Immature natural killer cell (primary cell): Measurements from ENCODE around the gene ZNF148. TPM values are rescaled to one million over a fixed set of nuclear protein-coding genes. Genes with fewer than 3 reads are reported as not detected.

Experiments
- DNase-seq, 3 donors: peaks; one replicate each; pipeline ENCODE4 v3.0.0; 2022; ENCODE audit warnings: mixed read lengths in 1 of 3
- H3K27ac Mint-ChIP-seq, 6 donors: one replicate each; pipeline ENCODE4 v1.8.0; 2020; ENCODE audit warnings: mixed read lengths in 6 of 6, mild to moderate bottlenecking in 5 of 6, inconsistent platforms in 4 of 6, moderate library complexity in 3 of 6
- H3K27me3 Mint-ChIP-seq, 3 donors: one replicate each; pipeline ENCODE4 v1.8.0; 2020 to 2021; ENCODE audit warnings: low read depth in 3 of 3, mild to moderate bottlenecking in 3 of 3, mixed read lengths in 3 of 3, moderate library complexity in 3 of 3, inconsistent platforms in 1 of 3
- H3K36me3 Mint-ChIP-seq, 3 donors: one replicate each; pipeline ENCODE4 v1.8.0; 2020; ENCODE audit warnings: mixed read lengths in 3 of 3, inconsistent platforms in 2 of 3, mild to moderate bottlenecking in 2 of 3
- H3K4me1 Mint-ChIP-seq, 2 donors: one replicate each; pipeline ENCODE4 v1.8.0; 2020; ENCODE audit warnings: inconsistent platforms in 2 of 2, mild to moderate bottlenecking in 2 of 2, mixed read lengths in 2 of 2, moderate library complexity in 1 of 2
- H3K4me3 Mint-ChIP-seq, 5 donors: one replicate each; pipeline ENCODE4 v1.8.0; 2020; ENCODE audit warnings: mild to moderate bottlenecking in 5 of 5, mixed read lengths in 5 of 5, inconsistent platforms in 3 of 5, moderate library complexity in 3 of 5
- H3K9me3 Mint-ChIP-seq, 6 donors: one replicate each; pipeline ENCODE4 v1.8.0; 2020; ENCODE audit warnings: mild to moderate bottlenecking in 6 of 6, mixed read lengths in 6 of 6, inconsistent platforms in 4 of 6, moderate library complexity in 3 of 6
- polyA plus RNA-seq, 3 donors: library from polyadenylated mRNA; unstranded; fragments of 300-500 nt; fragmentation: Illumina TruSeq; gene quantifications; one replicate each; pipeline ENCODE4 v1.2.3, GENCODE V29; 2021

The ZNF148 gene
- polyA plus RNA-seq, 3 donors from 2014 or later: 53.6 to 81.9 (median 74.3) TPM

DNA sequence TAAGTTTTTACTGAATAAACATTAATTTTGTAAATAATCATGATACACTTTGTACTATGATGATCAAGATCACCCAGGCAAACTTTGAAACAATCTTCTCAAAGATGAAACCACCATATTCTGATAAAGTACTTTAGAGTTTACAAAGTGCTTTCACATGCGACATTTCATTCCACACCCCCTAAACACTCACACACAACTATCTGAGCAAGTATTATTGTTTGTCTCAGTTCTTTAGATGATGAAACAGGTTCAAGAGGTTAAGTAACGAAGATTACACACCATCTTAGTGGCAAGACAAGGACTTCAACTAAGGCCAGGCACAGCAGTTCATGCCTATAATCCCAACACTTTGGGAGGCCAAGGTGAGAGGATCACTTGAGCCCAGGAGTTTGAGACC is 37.6 kb downstream of the ZNF148 start:
- H3K27ac Mint-ChIP-seq: peak overlapping the region in 2 of 6 donors; percentile 37 to 60
- H3K4me3 Mint-ChIP-seq: peak overlapping the region in 2 of 5 donors; percentile 2 to 13
- peaks cover 65 to 92% of the 10 kb centered on the region in 2 donors for H3K4me1 Mint-ChIP-seq
- DNase-seq: no peak
- peaks cover 4 to 5% (median 4%) of the 10 kb centered on the region in 3 donors for H3K36me3 Mint-ChIP-seq
- peaks cover 0 to 5% (median 0%) of the 10 kb centered on the region in 3 donors for H3K27me3 Mint-ChIP-seq
- peaks cover 0 to 5% (median 0%) of the 10 kb centered on the region in 6 donors for H3K9me3 Mint-ChIP-seq

DNA sequence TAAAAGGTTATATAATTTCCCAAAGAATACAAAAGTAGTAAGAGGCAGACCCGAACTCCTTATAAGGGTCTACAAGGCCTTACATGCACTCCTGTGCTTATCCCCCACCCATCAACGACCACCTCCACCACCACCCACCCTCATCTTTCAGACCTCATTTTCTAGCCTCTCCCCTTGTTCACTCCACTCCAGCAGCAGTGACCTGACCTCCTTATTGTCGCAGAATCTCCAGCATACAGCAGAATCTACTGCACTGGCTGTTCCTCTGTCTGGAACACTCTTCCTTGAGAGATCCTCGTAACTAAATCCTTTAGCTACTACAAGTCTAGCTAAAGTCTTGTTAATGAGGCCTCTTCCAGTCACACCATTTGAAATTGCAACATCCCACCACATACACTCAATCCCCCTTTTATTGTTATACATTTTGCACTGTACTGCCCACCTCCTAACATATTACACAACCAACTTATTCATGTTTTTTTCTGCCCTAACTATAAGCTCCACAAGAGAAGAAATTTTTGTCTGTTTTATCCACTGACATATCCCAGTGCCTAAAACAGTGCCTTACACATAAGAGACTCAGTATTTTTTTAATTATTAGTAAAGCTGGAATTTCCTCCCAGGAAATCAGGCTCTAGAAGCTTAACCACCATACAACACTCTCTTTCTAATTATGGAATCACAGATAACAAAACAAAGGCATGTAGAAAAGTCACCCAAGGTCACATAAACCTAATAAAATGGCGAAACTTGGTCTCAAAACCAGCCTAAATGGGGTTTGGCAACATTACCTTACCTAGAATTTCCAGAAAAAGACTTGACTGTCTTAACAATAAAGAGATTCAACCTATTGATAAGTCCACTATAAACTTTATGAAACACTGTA is 40.2 kb downstream of the ZNF148 start:
- Mint-ChIP-seq H3K4me3 (no peak overlapping the region), H3K4me1 (peaks cover 54 to 86% of the 10 kb centered on the region in 2 donors)

GRCh38 chr3:125332504-125332903 is 42.6 kb downstream of the ZNF148 start:
- H3K27me3 Mint-ChIP-seq: peaks cover 0 to 2% (median 0%) of the 10 kb centered on the region in 3 donors
- no peak overlapping the region for H3K4me3 Mint-ChIP-seq
- DNase-seq: no peak
- H3K9me3 Mint-ChIP-seq: peaks cover 0 to 5% (median 0%) of the 10 kb centered on the region in 6 donors
- H3K36me3 Mint-ChIP-seq: peaks cover 4 to 11% (median 5%) of the 10 kb centered on the region in 3 donors
- H3K27ac Mint-ChIP-seq: peak overlapping the region in 1 of 6 donors; percentile 34
- H3K4me1 Mint-ChIP-seq: peaks cover 42 to 64% of the 10 kb centered on the region in 2 donors

More for the DNA sequence above, 40.2 kb downstream of the ZNF148 start:
- DNase-seq: no peak
- Mint-ChIP-seq H3K36me3 (peaks cover 4 to 5% (median 5%) of the 10 kb centered on the region in 3 donors), H3K27ac (peak overlapping the region in 2 of 6 donors; percentile 4 to 38), H3K27me3 (peaks cover 0 to 4% (median 0%) of the 10 kb centered on the region in 3 donors), H3K9me3 (peaks cover 0 to 5% (median 0%) of the 10 kb centered on the region in 6 donors)

DNA sequence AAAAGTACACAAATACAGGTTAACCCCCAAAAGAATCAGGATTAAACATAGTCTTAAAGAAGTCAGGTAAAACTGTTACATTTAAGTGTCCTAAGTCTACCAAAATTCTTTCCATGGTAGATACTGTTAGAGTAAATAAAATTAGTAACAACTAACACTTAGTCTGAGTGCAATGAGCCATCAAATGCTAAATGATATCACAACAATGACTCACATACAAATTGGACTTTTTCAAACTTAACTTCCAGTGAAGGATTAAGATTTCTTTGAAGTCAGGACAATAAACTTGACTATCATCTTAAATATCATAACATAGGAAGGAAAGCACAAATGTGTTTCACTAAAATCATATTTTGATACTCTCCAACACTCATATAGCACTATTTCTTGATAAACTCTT is 43.9 kb downstream of the ZNF148 start:
- peak overlapping the region in 3 of 6 donors; percentile 1 to 40 (median 2) for H3K27ac Mint-ChIP-seq
- H3K27me3 Mint-ChIP-seq: peaks cover 0 to 2% (median 0%) of the 10 kb centered on the region in 3 donors
- H3K4me1 Mint-ChIP-seq: peaks cover 30 to 59% of the 10 kb centered on the region in 2 donors
- peaks cover 0 to 5% (median 0%) of the 10 kb centered on the region in 6 donors for H3K9me3 Mint-ChIP-seq
- peaks cover 4 to 11% (median 6%) of the 10 kb centered on the region in 3 donors for H3K36me3 Mint-ChIP-seq
- DNase-seq: no peak
- no peak overlapping the region for H3K4me3 Mint-ChIP-seq

- peaks cover 2 to 9% (median 4%) of the 10 kb centered on the region in 6 donors for H3K9me3 Mint-ChIP-seq
- H3K36me3 Mint-ChIP-seq: peaks cover 19 to 22% (median 22%) of the 10 kb centered on the region in 3 donors
- H3K4me1 Mint-ChIP-seq: peaks cover 9 to 32% of the 10 kb centered on the region in 2 donors
- DNase-seq: no peak
- H3K27me3 Mint-ChIP-seq: peaks cover 0 to 2% (median 0%) of the 10 kb centered on the region in 3 donors
- no peak overlapping the region for H3K27ac Mint-ChIP-seq
- no peak overlapping the region for H3K4me3 Mint-ChIP-seq
Observed at GRCh38 chr3:125326957-125327356, 48.2 kb downstream of the ZNF148 start.

DNA sequence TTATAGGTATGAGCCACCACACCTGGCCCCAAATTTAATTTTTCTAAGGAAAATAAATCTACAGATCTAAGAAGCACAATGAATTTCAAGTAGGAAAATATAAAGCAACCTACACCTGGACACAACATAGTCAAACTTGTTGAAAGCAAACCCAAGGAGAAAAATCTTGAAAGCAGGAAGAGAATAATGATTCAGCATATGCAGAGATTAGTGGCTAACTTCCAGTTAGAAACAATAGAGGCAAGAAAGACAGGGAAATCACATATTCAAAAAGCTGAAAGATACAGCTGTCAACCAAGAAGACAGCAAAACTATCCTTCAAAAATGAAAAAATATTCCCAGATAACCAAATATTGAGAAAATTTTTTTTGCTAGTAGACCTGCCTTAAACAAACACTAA is 49.4 kb downstream of the ZNF148 start:
- peak overlapping the region in 1 of 6 donors; percentile 40 for H3K27ac Mint-ChIP-seq
- peaks cover 1 to 21% of the 10 kb centered on the region in 2 donors for H3K4me1 Mint-ChIP-seq
- DNase-seq: no peak
- H3K27me3 Mint-ChIP-seq: peaks cover 0 to 2% (median 0%) of the 10 kb centered on the region in 3 donors
- H3K36me3 Mint-ChIP-seq: peaks cover 22 to 26% (median 23%) of the 10 kb centered on the region in 3 donors
- peaks cover 2 to 9% (median 4%) of the 10 kb centered on the region in 6 donors for H3K9me3 Mint-ChIP-seq
- H3K4me3 Mint-ChIP-seq: no peak overlapping the region

- Mint-ChIP-seq H3K9me3 (peaks cover 2 to 9% (median 4%) of the 10 kb centered on the region in 6 donors), H3K4me1 (peaks cover 1 to 22% of the 10 kb centered on the region in 2 donors), H3K36me3 (peaks cover 15 to 26% (median 23%) of the 10 kb centered on the region in 3 donors), H3K4me3 (no peak overlapping the region), H3K27ac (no peak overlapping the region), H3K27me3 (peaks cover 0 to 2% (median 0%) of the 10 kb centered on the region in 3 donors)
- DNase-seq: no peak
Observed at GRCh38 chr3:125324341-125324740, 50.8 kb downstream of the ZNF148 start.

DNA sequence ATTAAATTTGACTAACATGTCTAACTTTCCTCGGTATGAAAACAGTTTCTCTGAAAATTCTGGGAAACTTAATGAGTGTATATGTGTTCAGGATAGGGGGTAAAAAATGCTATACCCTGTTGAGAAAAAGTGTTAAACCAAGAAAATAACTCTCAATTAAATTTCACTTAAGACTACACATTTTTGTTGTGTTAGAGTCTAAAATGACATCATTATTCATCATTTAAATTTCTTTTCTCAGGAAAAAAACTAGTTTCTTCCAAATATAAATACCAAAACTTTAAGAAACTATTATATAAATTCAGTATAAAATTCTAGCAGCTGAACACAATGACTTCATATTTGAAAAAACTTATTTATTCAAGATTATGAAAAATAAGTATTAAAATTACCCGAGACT is 52.2 kb downstream of the ZNF148 start:
- Mint-ChIP-seq H3K27ac (no peak overlapping the region), H3K4me1 (peaks cover 1 to 26% of the 10 kb centered on the region in 2 donors), H3K27me3 (peaks cover 0 to 2% (median 0%) of the 10 kb centered on the region in 3 donors), H3K36me3 (peaks cover 15 to 26% (median 23%) of the 10 kb centered on the region in 3 donors), H3K9me3 (peaks cover 2 to 9% (median 4%) of the 10 kb centered on the region in 6 donors), H3K4me3 (no peak overlapping the region)
- DNase-seq: no peak

- Mint-ChIP-seq H3K4me1 (peaks cover 1 to 25% of the 10 kb centered on the region in 2 donors), H3K9me3 (peaks cover 2 to 9% (median 4%) of the 10 kb centered on the region in 6 donors), H3K27ac (no peak overlapping the region), H3K36me3 (peaks cover 15 to 26% (median 23%) of the 10 kb centered on the region in 3 donors), H3K27me3 (peaks cover 0 to 2% (median 0%) of the 10 kb centered on the region in 3 donors), H3K4me3 (no peak overlapping the region)
- DNase-seq: no peak
Observed at GRCh38 chr3:125322166-125322565, 53.0 kb downstream of the ZNF148 start.

DNA sequence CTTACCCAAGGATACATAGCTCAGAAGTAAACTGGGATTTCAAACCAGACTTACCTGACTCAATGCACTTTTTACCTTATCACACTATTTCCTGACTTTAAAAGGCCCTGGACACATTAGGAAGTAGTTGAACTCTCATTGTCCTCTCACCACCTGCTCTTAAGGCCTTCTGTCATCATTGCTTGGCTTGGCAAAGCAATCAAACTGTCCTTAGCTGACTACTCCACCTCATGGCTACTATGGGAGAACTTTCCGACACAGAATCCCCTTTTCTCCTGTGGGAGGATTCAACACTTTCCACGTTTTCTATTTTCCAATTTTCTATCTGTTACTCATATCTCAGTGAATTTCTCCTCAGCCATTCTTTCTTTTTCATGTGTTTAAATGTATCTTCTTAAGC is 55.4 kb downstream of the ZNF148 start:
- H3K4me3 Mint-ChIP-seq: no peak overlapping the region
- H3K27me3 Mint-ChIP-seq: no peaks in the 10 kb centered on the region
- peak overlapping the region in 1 of 6 donors; percentile 4 for H3K27ac Mint-ChIP-seq
- no peak for DNase-seq
- no peaks in the 10 kb centered on the region for H3K9me3 Mint-ChIP-seq
- H3K36me3 Mint-ChIP-seq: peaks cover 7 to 10% (median 10%) of the 10 kb centered on the region in 3 donors
- peaks cover 5 to 20% of the 10 kb centered on the region in 2 donors for H3K4me1 Mint-ChIP-seq

DNA sequence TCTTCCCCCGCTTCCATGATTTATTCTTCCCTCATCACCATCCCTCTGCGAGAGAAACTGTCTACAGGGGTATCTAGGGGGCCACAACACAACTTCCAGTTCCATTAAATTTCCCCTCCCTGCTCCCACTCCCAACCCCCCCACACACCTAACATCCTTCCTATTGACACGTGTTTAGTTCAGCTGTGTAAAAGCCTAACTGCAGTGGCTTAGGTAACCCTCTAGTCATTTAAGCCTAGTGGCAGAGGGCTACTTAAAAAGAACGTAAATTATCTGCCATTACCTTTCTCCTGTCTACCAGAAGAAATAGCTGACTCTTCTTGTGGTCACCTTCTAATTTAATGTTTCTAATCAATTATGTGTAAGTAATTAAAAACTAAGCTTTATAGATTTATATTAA is 56.3 kb downstream of the ZNF148 start:
- Mint-ChIP-seq H3K27me3 (no peaks in the 10 kb centered on the region), H3K36me3 (peaks cover 3 to 7% (median 4%) of the 10 kb centered on the region in 3 donors), H3K27ac (no peak overlapping the region), H3K4me1 (peaks cover 5 to 13% of the 10 kb centered on the region in 2 donors), H3K4me3 (no peak overlapping the region), H3K9me3 (no peaks in the 10 kb centered on the region)
- no peak for DNase-seq

DNA sequence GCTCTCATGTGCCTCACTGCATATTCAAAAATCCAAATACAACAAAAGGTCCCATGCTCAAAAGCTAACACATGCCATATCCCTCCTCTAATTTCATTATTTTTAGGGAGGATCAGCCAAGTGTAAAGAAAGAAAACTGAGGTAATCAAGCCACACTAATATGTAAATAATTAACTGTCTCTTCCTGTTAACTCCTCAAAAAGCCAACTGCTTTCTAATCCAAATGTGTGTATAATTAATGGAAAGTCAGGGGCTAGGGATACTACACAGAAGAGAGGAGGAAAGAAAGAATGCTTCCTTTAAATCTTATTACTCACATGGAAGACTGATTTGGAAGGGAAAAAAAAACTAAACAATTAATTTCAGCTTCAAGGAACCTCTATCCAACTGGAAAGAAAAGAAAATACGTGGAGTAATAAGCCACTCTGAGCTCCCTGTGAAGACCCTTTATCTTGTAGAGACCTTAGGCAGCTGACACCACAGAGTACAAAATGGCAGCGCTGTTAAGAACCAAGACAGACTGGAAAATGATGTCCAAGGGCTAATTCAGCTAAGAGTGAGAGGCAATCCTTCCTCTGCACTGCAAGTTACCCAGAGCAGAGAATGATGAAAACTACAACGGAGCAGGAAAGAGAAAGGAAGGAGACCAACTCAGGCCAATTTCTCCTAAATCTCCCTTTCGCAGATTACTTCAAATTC is 56.8 kb downstream of the ZNF148 start:
- Mint-ChIP-seq H3K36me3 (peaks cover 5 to 9% (median 5%) of the 10 kb centered on the region in 3 donors), H3K27me3 (no peaks in the 10 kb centered on the region)

GRCh38 chr3:125317761-125318160 is 57.4 kb downstream of the ZNF148 start:
- Mint-ChIP-seq H3K27me3 (no peaks in the 10 kb centered on the region), H3K27ac (peak overlapping the region in 2 of 6 donors; percentile 4 to 66), H3K36me3 (peaks cover 7 to 11% (median 7%) of the 10 kb centered on the region in 3 donors), H3K4me3 (no peak overlapping the region), H3K4me1 (peaks cover 7 to 13% of the 10 kb centered on the region in 2 donors), H3K9me3 (no peaks in the 10 kb centered on the region)
- no peak for DNase-seq

More for the DNA sequence above, 56.8 kb downstream of the ZNF148 start:
- peaks cover 6 to 13% of the 10 kb centered on the region in 2 donors for H3K4me1 Mint-ChIP-seq
- H3K9me3 Mint-ChIP-seq: no peaks in the 10 kb centered on the region
- peak overlapping the region in 2 of 6 donors; percentile 4 to 66 for H3K27ac Mint-ChIP-seq
- DNase-seq: no peak
- H3K4me3 Mint-ChIP-seq: no peak overlapping the region
